OCI-LY7 (cell line): ENCODE data around the gene CD9.

ENCODE experiments used
- CTCF ChIP-seq: fragments of 200-600 bp; sonication (generic); conservative IDR thresholded peaks from 2 replicates; pipeline ENCODE4 v1.5.1; 2014; ENCODE audit warnings: mild to moderate bottlenecking, antibody characterized with exemption, low read length, moderate library complexity, mixed read lengths
- EZH2phosphoT487 ChIP-seq: fragments of 200-600 bp; sonication (generic); IDR thresholded peaks from 2 replicates; pipeline ENCODE4 v1.6.1; 2018; ENCODE audit warnings: low read depth, borderline replicate concordance, mild to moderate bottlenecking, mixed run types, antibody characterized with exemption, low read length, moderate library complexity, mixed read lengths

GRCh38 chr12:6182279-6182898 lies 17.8 kb upstream of the CD9 start:
- TF ChIP-seq CTCF (no peak), EZH2phosphoT487 (no peak)
